GM12874 (cell line): ENCODE results near the gene PDGFRB.

Experiments used
- TF ChIP-seq, protein P1 (sequence below): IDR thresholded peaks from 2 replicates; pipeline ENCODE4 v1.5.1; 2011; ENCODE audit warnings: low read depth, mild to moderate bottlenecking, control low read depth, low read length, moderate library complexity; ENCODE audit not compliant: insufficient read depth

The PDGFRB gene

GRCh38 chr5:150075806-150076205 lies 79.8 kb downstream of the PDGFRB start:
- TF ChIP-seq, protein P1, sequence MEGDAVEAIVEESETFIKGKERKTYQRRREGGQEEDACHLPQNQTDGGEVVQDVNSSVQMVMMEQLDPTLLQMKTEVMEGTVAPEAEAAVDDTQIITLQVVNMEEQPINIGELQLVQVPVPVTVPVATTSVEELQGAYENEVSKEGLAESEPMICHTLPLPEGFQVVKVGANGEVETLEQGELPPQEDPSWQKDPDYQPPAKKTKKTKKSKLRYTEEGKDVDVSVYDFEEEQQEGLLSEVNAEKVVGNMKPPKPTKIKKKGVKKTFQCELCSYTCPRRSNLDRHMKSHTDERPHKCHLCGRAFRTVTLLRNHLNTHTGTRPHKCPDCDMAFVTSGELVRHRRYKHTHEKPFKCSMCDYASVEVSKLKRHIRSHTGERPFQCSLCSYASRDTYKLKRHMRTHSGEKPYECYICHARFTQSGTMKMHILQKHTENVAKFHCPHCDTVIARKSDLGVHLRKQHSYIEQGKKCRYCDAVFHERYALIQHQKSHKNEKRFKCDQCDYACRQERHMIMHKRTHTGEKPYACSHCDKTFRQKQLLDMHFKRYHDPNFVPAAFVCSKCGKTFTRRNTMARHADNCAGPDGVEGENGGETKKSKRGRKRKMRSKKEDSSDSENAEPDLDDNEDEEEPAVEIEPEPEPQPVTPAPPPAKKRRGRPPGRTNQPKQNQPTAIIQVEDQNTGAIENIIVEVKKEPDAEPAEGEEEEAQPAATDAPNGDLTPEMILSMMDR = peak; percentile 7; the same call in 1 of the 2 replicates

DNA sequence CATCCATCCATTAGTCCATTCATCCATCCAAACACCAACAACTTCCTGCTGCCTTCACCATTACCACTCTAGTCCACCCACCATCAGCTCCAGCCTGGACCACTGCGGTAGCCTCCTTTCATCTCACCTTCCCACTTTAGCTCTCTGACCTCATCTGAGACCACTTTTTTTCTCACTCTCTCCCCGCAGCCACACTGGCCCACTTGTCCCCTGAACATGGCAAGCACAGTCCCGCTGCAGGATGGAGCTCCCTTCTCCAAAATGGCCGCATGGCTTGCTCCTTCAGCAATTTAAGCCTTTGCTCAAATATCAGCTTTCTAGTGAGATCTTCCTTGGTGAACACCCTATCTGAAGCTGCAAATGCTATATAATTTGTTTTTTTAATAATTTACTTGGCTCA lies 80.4 kb downstream of the PDGFRB start:
- TF ChIP-seq, protein P1 = no peak

- TF ChIP-seq, protein P1 = no peak
These were observed 82.0 kb downstream of the PDGFRB start for GRCh38 chr5:150073677-150074076.

GRCh38 chr5:150073086-150073625 lies 82.5 kb downstream of the PDGFRB start:
- TF ChIP-seq, protein P1 = no peak

DNA sequence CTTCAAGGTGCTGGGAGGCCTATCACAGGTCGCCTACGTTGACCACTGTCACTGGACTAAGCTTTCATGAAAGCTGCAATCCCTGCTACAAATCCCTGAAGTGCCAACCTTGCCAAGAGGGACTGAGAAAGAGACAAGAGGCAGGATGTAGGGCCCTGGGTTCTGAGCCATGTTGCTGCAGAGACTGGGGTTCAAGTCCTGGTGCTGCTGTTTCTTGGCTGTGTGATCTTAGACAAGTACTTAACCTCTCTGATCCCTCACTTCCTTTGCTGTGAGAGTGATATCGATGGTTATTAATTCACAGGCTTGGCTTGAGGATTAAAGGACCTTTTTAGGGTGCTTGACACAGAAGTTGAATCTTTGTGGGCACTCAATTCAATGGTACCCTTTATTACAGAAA lies 84.8 kb downstream of the PDGFRB start:
- TF ChIP-seq, protein P1 = no peak

- TF ChIP-seq, protein P1 = no peak
These were observed 85.7 kb downstream of the PDGFRB start for GRCh38 chr5:150069672-150070627.

DNA sequence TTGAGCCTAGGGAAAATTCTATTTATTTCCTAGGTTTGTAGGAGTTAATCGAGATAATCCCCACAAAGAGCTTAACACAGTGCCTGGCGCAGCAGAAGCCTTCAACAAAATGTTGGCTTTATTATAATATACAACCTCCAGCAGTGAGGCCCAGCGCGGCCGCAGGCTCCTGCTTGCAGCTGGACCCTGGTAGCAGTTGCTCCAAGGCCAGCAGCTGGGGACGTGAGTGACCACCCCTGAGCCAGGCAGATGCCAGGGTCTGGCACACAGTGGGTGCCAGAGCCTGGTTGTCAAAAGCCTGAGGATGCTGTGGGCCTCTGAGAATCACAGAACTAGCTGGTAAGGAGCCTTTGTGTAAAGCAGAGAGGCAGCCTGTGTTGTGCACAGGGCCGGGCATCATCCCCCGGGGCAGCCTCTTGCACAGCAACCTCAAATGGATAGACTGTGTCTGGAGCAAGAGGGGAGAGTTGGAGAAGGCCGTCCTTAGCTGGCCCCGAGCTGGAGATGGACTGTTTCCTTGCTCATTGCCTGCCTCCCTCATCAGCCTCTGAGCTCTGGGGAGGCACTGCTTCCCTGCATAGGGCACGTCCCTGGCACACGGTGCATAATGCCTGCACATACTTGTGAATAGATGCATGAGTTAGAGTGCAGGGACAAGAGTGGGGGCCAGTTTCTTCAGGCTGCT lies 86.5 kb downstream of the PDGFRB start:
- TF ChIP-seq, protein P1 = no peak
